ENCODE results near the gene ZNF808.
"Not testable (repeated sequence)": the region's sequence is repeated elsewhere in the genome, so short reads cannot be mapped to it uniquely, and the experiment has no call there.

ZNF808 gene

DNA sequence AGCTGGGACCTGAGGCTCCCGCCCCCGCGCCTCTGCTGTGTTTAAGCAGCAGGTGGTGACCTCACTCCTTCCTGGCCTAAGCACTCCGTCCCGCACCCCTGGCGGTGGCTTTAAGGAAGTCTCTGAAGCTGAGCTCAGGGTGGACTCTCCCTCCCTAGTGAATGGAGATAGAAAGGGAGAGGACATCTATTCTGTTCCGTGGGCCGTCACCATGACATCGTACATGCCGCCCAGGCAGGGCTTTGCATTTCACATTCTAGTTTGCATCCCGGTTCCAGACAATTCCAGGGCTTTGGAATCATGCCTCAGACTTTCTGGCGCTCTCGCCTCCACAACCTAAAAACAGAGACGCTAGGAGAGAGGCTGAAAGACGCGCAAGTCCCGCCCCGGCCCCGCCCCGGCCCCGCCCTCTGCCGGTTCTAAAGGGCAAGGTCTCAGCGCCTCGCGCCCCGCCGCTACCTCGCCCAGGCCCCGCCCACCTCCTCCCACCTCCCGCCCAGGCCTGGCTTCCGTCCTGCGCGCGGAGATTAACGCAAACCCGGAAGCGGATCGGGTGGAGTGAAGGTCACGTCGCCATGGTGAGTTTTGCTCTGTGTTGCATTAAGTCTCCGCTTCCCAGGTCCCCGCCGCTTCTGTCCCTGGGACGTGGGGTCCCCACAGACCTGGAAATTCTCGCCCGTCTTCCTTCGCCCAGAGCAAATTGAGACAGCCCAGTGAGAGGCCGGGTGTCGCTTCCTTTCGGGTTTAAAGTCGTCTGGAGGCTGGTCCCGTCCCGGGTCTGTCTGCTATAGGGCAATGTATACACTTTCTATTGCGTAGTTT, at the start of gene ZNF808:
TSS of gene ZNF808 (plus strand) at position 535 of the 822 bp plus-strand sequence. CDS start 15,617 bp downstream, outside the sequence.
- DNase-seq (ENCODE audit: low spot score): peak; percentile 97

DNA sequence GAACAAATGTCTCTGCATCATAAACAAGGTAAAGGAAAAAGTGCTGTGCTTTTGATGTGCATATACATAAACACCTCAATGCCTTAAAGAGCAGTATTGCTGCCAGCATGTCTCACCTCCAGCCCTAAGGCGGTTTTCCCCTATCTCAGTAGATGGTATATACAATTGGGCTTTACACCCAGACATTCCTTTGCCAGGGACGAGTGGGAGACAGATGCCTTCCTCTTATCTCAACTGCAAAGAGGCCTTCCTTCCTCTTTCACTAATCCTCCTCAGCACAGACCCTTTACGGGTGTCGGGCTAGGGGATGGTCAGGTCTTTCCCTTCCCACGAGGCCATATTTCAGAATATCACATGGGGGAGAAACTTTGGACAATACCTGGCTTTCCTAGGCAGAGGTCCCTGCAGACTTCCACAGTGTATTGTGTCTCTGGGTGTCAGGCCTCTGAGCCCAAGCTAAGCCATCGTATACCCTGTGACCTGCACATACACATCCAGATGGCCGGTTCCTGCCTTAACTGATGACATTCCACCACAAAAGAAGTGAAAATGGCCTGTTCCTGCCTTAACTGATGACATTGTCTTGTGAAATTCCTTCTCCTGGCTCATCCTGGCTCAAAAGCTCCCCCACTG, 43.2 kb upstream of the ZNF808 start:
- DNase-seq (ENCODE audit: low spot score): not testable (repeated sequence)

DNA sequence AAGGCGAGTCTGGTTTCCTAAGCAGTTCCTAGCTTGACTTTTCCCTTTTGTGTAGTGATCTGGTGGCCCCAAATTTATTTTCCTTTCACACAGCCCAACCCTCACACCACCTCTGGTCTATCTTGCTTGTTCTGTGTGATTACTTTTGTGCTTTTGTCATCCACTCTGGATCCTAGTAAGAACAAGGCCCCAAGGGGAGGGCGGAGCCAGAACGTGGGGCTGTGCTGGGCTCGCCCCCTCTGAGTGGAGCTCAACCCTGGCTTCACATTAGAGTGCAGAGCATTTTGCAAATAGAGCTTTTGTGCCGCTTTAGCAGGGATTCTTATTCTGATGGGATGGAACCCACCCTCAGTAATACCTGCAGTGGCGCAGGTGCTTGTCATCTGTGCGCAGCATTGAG, 42.4 kb upstream of the ZNF808 start:
- not testable (repeated sequence) for DNase-seq (ENCODE audit: low spot score)

DNA sequence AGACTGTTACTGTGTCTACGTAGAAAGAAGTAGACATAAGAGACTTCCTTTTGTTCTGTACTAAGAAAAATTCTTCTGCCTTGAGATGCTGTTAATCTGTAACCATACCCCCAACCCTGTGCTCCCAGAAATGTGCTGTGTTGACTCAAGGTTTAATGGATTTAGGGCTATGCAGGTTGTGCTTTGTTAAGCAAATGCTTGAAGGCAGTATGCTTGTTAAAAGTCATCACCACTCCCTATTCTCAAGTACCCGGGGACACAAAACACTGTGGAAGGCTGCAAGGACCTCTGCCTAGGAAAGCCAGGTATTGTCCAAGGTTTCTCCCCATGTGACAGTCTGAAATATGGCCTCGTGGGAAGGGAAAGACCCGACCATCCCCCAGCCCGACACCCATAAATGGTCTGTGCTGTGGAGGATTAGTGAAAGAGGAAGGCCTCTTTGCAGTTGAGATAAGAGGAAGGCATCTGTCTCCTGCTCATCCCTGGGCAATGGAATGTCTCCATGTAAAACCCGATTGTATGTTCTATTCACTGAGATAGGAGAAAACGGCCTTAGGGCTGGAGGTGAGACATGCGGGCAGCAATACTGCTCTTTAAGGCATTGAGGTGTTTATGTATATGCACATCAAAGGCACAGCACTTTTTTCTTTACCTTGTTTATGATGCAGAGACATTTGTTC, 41.8 kb upstream of the ZNF808 start:
- not testable (repeated sequence) for DNase-seq (ENCODE audit: low spot score)

DNA sequence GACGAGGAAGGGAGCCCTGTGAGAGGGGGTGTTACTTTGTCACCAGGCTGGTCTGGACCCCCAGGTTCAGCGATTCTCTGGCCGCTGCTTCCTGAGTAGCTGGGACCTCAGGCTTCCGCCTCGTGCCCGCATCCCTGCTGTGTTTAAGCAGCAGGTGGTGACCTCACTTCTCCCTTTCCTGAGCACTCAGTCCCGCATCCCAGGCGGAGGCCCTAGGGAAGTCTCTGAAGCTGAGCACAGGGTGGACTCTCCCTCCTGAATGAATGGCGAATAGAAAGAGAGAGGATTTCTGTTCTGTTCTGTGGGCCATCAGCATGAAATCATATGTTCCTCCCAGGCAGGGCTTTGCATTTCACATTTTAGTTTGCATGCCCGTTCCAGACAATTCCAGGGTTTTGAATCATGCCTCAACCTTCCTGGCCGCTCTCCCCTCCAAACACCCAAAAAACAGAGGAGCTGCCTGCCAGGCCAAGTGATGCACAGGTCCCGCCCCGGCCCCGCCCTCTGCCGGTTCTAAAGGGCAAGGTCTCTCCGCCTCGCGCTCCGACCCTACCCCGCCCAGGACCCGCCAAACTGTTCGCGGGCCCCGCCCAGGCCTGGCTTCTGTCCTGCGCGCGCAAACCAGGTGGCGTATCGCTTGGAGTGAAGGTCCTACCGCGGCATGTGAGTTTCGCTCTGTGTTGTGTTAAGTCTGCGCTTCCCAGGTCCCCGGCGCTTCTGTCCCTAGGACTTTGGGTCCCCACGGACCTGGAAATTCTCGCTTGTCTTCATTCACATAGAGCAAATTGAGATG, 35.1 kb upstream of the ZNF808 start:
- DNase-seq (ENCODE audit: low spot score): peak; percentile 67

DNA sequence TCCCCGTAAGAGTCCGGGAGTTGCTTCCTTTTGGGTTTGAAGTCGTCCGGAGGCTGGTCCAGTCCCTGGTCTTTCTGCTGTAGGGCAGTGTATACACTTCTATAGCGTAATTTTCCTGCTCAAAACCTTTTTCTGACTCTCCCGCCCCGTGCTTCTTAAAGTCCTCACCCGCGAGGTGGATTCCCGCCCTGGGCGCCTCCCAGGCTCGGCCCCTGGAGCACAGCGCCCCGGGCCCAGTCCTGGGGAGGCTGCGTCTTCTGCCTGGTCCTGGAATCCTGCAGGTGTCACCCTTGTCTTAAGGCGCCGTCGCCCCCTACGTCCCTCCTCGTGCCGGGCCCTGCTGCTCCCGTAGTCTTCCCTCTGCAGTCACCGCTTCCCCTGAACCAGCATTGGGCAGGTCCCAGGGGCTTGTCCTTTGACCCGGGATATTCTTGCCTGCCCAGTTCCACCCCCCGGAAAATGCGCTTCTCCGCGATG, 34.4 kb upstream of the ZNF808 start:
- no peak for DNase-seq (ENCODE audit: low spot score)

DNA sequence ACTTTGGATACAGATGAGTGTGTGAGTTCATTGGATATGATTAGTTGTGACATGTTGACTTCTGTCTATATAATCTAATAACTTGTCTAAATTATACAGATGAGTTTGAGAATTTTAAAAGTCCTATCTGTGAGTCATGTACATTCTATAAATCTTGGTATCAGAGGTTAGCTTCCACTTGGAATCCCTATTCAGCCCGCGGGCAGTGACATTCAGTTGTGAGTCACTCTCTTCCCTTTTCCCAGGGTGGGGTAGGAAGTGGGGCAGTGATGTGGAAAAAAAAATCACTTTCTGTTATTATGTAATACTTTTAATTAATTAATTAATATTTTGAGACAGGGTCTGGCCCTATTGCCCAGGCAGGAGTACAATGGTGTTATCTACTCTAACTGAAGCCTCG, 33.0 kb upstream of the ZNF808 start:
- DNase-seq (ENCODE audit: low spot score): no peak

DNA sequence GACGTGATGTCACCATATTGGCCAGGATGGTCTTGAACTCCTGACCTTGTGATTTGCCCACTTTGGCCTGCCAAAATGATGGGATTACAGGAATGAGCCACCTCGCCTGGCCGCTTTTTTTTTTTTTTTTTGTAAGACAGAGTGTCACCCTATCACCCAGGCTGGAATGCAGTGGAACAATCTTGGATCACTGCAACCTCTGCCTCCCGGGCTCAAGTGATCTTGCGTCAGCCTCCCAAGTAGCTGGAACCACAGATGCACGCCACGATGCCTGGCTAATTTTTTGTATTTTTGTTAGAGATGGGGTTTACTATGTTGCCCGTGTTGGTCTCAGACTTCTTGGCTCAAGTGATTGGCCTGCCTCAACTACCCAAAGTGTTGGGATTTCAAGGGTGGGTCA, 28.9 kb upstream of the ZNF808 start:
- DNase-seq (ENCODE audit: low spot score): no peak

DNA sequence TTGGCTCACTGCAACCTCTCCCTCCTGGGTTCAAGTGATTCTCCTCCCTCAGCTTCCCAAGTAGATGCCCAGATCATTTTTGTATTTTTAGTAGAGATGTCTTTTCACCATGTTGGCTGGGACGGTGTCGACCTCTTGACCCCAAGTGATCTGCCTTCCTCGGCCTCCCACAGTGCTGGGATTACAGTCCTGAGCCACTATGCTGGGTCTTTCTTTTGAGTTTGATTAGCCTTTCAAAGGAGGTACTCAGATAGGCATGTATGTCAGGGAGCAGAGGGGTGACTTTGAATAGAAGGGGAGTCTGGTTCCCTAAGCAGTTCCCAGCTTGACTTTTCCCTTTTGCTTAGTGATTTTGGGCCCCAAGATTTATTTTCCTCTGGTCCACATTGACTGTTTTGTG, 27.0 kb upstream of the ZNF808 start:
- DNase-seq (ENCODE audit: low spot score): not testable (repeated sequence)

DNA sequence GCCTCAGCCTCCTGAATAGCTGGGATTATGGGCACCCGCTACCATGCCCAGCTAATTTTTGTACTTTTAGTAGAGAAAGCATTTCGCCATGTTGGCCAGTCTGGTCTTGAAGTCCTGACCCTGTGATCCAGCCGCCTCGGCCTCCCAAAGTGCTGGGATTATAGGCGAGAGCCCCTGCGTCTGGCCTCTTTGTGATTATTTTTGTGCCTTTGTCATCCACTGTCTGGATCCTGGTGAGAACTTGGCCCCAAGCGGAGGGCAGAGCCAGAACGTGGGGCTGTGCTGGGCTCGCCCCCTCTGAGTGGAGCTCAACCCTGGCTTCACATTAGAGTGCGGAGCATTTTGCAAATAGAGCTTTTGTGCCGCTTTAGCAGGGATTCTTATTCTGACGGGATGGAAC, 26.5 kb upstream of the ZNF808 start:
- not testable (repeated sequence) for DNase-seq (ENCODE audit: low spot score)

DNA sequence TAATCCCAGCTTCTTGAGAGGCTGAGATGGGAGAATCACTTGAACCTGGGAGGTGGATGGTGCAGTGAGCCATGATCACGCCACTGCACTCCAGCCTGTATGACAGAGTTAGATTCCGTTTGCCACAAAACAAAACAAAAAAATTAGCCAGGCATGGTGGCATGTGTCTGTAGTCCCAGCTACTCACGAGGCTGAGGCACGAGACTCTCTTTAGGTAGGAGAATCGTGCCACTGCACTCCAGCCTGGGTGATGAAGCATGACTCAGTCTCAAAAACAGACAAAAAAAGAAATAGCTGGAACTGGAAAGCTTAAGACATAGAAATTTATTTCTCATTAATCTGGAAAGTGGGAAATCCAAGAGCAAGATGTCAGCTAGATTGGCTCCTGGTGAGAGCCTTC, 20.2 kb upstream of the ZNF808 start:
- no peak for DNase-seq (ENCODE audit: low spot score)

DNA sequence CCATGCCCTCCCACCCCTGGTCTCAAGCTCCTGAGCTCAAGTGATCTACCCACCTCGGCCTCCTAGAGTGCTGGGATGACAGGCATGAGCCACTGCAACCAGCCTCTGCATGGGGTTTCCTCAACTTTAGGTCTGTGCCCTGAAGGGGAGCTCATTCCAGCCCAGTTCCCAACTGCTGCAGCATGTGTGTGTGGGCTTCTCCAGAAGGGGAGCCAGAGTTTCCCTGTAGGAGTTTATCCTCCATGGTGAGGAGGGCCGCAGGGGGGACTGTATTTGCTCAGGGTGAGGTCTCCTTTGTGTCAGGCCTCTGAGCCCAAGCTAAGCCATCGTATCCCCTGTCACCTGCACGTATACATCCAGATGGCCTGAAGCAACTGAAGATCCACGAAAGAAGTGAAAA, 11.3 kb upstream of the ZNF808 start:
- DNase-seq (ENCODE audit: low spot score): no peak

DNA sequence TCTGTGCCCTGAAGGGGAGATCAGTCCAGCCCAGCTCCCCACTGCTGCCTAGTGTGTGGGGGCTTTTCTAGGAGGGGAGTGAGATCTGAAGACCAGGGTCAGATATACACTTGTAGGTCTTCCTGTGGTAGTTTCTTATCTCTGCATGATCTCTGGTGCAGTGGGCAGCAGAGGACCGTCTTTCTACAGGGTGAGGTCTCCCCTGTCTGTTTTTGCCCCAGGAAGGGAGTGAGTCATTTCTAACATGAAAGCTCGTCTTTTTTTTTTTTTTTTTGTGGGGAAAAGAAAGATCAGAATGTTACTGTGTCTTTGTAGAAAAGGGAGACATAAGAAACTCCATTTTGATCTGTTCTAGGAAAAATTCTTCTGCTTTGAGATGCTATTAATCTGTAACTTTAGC, 8.8 kb upstream of the ZNF808 start:
- no peak for DNase-seq (ENCODE audit: low spot score)

DNA sequence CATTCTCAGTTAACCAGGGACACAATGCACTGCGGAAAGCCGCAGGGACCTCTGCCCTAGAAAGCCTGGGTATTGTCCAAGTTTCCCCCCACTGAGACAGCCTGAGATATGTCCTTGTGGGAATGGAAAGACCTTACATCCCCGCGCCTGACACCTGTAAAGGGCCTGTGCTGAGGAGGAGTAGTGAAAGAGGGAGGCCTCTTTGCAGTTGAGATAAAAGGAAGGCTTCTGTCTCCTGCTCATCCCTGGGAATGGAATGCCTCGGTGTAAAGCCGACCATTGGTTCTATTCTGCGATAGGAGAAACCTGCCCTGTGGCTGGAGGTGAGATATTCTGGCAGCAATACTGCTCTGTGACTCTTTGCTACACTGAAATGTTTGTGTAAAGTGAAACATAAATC, 8.3 kb upstream of the ZNF808 start:
- not testable (repeated sequence) for DNase-seq (ENCODE audit: low spot score)

DNA sequence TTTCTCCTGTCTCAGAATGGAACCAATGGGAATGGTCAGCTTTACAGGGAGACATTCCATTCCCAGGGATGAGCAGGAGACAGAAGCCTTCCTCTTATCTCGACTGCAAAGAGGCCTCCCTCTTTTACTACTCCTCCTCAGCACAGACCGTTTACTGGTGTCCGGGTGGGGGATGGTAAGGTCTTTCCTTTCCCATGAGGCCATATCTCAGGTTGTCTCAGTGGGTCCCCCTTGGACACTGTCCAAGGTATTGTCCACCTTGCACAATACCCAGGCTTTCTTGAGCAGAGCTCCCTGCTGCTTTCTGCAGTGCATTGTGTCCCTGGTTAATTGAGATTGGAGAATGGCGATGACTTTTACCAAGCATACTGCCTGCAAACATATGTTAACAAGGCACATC, 7.5 kb upstream of the ZNF808 start:
- no peak for DNase-seq (ENCODE audit: low spot score)

DNA sequence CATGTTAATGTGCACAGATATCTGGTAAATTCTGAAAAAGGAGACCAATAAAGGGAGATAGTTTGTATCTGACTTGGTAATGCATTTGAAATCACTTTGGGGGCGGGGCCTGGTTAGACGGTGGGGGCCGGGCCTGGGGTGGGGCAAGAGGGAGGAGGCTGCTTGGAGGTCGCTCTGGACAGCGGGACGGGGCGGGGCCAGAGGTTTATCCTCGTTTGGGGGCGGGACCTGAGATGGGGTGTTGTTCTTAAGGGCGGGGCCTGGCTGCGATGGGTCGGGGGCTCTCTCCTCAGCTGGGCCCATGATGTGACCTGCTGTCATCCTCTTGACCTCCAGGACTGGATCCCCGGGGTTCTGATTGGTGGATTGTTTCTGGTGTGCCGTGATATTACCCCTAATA, 4.9 kb upstream of the ZNF808 start:
- DNase-seq (ENCODE audit: low spot score): no peak

DNA sequence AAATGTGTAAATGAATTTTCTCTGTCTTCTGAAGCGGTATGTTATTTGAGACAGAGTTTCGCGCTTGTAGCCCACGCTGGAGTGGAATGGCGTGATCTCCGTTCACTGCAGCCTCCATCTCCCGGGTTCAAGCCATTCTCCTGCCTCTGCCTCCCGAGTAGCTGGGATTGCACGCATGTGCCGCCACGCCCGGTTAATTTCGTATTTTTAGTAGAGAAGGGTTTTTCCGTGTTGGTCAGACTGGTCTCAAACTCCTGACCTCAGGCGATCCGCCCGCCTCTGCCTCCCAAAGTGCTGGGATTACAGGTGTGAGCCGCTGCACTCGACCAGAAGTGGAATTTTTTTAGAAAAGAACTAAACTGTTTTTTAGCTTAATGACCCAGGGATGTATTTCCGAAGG, 3.4 kb upstream of the ZNF808 start:
- DNase-seq (ENCODE audit: low spot score): no peak

DNA sequence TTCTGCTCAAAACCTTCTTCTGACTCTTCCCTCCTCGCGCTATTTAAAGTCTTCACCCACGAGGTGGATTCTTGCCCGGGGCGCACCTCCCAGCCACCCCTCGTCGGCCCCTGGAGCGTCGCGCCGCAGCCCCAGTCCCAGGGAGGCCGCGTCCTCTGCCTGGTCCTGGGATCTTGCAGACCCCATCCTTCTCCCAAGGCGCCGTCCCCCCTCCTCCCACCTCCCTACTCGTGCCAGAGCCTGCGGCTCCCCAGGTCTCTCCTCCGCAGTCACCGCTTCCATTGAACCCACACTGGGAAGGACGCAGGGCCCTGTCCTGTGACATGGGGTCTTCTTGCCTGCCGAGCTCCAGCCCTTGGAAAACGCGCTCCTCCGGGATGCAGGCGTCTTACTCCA, 486 bp downstream of the ZNF808 start:
- DNase-seq (ENCODE audit: low spot score): no peak

DNA sequence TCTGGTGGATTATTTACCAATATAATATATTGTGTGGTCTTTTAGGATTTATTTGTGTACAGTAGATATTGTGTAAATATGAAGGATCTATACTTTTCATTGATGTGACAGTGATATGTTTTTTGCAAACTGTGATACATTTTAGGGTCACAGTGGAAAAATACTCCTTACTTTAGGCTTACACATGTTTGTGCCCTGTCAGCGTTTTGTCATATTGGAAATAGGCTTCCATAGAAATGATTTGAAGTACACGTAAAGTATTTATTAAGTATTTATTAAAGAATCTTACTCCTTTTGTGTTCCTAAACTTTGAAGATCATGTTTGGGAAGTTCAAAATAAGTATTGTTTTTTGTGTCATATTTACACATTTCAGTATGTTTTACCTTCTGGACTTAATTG, 5.0 kb downstream of the ZNF808 start:
- no peak for DNase-seq (ENCODE audit: low spot score)

DNA sequence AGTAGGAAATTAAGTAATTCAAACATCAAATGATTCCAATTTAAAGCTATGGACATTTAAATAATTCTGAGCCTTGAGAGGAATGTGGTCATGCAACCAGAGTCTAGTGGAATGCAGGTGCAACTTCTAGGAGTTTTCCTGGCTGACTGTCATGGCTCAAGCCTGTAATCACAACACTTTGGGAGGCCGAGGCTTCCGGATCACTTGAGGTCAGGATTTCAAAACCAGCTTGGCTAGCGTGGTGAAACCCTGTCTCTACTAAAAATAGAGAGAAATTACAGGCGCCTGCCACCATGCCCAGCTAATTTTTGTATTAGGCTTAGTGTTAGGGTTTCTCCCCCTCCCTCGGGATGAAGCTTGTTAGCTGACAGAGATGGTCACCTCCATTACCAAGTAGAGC, 6.4 kb downstream of the ZNF808 start:
- no peak for DNase-seq (ENCODE audit: low spot score)

DNA sequence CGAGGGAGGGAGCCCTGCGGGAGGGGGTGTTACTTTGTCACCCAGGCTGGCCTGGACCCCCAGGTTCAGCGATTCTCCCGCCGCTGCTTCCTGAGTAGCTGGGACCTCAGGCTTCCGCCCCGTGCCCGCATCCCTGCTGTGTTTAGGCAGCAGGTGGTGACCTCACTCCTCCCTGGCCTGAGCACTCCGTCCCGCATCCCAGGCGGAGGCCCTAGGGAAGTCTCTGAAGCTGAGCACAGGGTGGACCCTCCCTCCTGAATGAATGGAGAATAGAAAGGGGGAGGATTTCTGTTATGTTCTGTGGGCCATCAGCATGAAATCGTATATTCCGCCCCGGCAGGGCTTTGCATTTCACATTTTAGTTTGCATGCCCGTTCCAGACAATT, 7.9 kb downstream of the ZNF808 start:
- not testable (repeated sequence) for DNase-seq (ENCODE audit: low spot score)

DNA sequence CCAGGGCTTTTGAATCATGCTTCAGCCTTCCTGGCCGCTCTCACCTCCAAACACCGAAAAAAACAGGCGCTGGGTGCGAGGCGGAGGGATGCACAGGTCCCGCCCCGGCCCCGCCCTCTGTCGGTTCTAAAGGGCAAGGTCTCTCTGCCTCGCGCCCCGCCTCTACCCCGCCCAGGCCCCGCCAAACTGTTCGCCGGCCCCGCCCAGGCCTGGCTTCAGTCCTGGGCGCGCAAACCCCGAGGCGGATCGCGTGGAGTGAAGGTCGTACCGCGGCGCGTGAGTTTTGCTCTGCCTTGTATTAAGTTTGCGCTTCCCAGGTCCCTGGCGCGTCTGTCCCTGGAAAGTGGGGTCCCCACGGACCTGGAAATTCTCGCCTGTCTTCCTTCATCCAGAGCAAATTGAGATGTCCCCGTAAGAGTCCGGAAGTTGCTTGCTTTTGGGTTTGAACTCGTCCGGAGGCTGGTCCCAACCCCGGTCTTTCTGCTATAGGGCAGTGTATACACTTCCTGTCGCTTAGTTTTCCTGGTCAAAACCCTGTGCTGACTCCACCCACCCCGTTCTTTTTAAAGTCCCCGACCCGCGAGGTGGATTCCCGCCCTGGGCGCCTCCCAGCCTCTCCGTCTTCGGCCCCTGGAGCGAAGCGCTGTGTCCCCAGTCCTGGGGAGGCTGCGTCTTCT, 8.4 kb downstream of the ZNF808 start:
- peak; percentile 88 for DNase-seq (ENCODE audit: low spot score)
